ENCODE measurements around the gene DGKG. TPM values are rescaled to one million over a fixed set of nuclear protein-coding genes. Genes with fewer than 3 reads are reported as not detected.

DGKG gene
- total RNA-seq, 2 experiments from 2014 or later = 0.14 to 0.58 TPM

GRCh38 chr3:186182850-186183249 lies 179.2 kb downstream of the DGKG start:
- H3K27ac Mint-ChIP-seq = no peak overlapping the region
- no peaks in the 10 kb centered on the region for H3K27me3 Mint-ChIP-seq

GRCh38 chr3:186181901-186182300 lies 180.1 kb downstream of the DGKG start:
- H3K4me1 Mint-ChIP-seq = peaks cover 14% of the 10 kb centered on the region
- no peaks in the 10 kb centered on the region for H3K9me3 Mint-ChIP-seq
- H3K27ac Mint-ChIP-seq = no peak overlapping the region
- H3K36me3 Mint-ChIP-seq = no peaks in the 10 kb centered on the region
- no peak overlapping the region for H3K4me3 Mint-ChIP-seq
- no peak for DNase-seq
- H3K27me3 Mint-ChIP-seq = no peaks in the 10 kb centered on the region

More at GRCh38 chr3:186182850-186183249, 179.2 kb downstream of the DGKG start:
- no peak overlapping the region for H3K4me3 Mint-ChIP-seq
- peaks cover 14% of the 10 kb centered on the region for H3K4me1 Mint-ChIP-seq
- H3K36me3 Mint-ChIP-seq = no peaks in the 10 kb centered on the region
- DNase-seq = no peak
- H3K9me3 Mint-ChIP-seq = no peaks in the 10 kb centered on the region

GRCh38 chr3:186180891-186181481 lies 181.0 kb downstream of the DGKG start:
- Mint-ChIP-seq H3K36me3 (no peaks in the 10 kb centered on the region), H3K9me3 (no peaks in the 10 kb centered on the region), H3K4me3 (no peak overlapping the region), H3K27me3 (no peaks in the 10 kb centered on the region), H3K4me1 (peaks cover 12% of the 10 kb centered on the region), H3K27ac (no peak overlapping the region)
- no peak for DNase-seq

GRCh38 chr3:186180151-186180550 lies 181.9 kb downstream of the DGKG start:
- H3K27me3 Mint-ChIP-seq = no peaks in the 10 kb centered on the region
- DNase-seq = no peak
- no peaks in the 10 kb centered on the region for H3K9me3 Mint-ChIP-seq
- H3K36me3 Mint-ChIP-seq = no peaks in the 10 kb centered on the region
- H3K4me1 Mint-ChIP-seq = peaks cover 7% of the 10 kb centered on the region
- no peak overlapping the region for H3K27ac Mint-ChIP-seq
- H3K4me3 Mint-ChIP-seq = no peak overlapping the region

GRCh38 chr3:186178412-186178811 lies 183.6 kb downstream of the DGKG start:
- Mint-ChIP-seq H3K4me3 (no peak overlapping the region), H3K9me3 (no peaks in the 10 kb centered on the region), H3K27me3 (no peaks in the 10 kb centered on the region), H3K4me1 (no peaks in the 10 kb centered on the region), H3K36me3 (no peaks in the 10 kb centered on the region), H3K27ac (no peak overlapping the region)
- DNase-seq = no peak

GRCh38 chr3:186176373-186176990 lies 185.6 kb downstream of the DGKG start:
- H3K36me3 Mint-ChIP-seq = no peaks in the 10 kb centered on the region
- no peak overlapping the region for H3K4me3 Mint-ChIP-seq
- H3K9me3 Mint-ChIP-seq = no peaks in the 10 kb centered on the region
- no peak for DNase-seq
- H3K27ac Mint-ChIP-seq = no peak overlapping the region
- H3K4me1 Mint-ChIP-seq = no peaks in the 10 kb centered on the region
- H3K27me3 Mint-ChIP-seq = no peaks in the 10 kb centered on the region

GRCh38 chr3:186173224-186173815 lies 188.7 kb downstream of the DGKG start:
- no peak overlapping the region for H3K4me3 Mint-ChIP-seq
- H3K27me3 Mint-ChIP-seq = no peaks in the 10 kb centered on the region
- no peaks in the 10 kb centered on the region for H3K9me3 Mint-ChIP-seq
- no peaks in the 10 kb centered on the region for H3K36me3 Mint-ChIP-seq
- H3K4me1 Mint-ChIP-seq = peaks cover 3% of the 10 kb centered on the region
- H3K27ac Mint-ChIP-seq = no peak overlapping the region
- DNase-seq = no peak

GRCh38 chr3:186172353-186172752 lies 189.7 kb downstream of the DGKG start:
- Mint-ChIP-seq H3K27ac (no peak overlapping the region), H3K36me3 (no peaks in the 10 kb centered on the region), H3K27me3 (no peaks in the 10 kb centered on the region), H3K4me1 (peaks cover 3% of the 10 kb centered on the region), H3K4me3 (no peak overlapping the region), H3K9me3 (no peaks in the 10 kb centered on the region)
- no peak for DNase-seq

GRCh38 chr3:186171521-186171920 lies 190.5 kb downstream of the DGKG start:
- Mint-ChIP-seq H3K27ac (no peak overlapping the region), H3K4me1 (peaks cover 3% of the 10 kb centered on the region), H3K4me3 (no peak overlapping the region), H3K9me3 (no peaks in the 10 kb centered on the region), H3K27me3 (peaks cover 2% of the 10 kb centered on the region), H3K36me3 (no peaks in the 10 kb centered on the region)
- no peak for DNase-seq

GRCh38 chr3:186170516-186170915 lies 191.5 kb downstream of the DGKG start:
- Mint-ChIP-seq H3K27ac (no peak overlapping the region), H3K4me1 (peaks cover 3% of the 10 kb centered on the region), H3K27me3 (peaks cover 7% of the 10 kb centered on the region), H3K4me3 (no peak overlapping the region), H3K36me3 (no peaks in the 10 kb centered on the region), H3K9me3 (no peaks in the 10 kb centered on the region)
- no peak for DNase-seq

- Mint-ChIP-seq H3K27me3 (peaks cover 7% of the 10 kb centered on the region), H3K36me3 (no peaks in the 10 kb centered on the region), H3K27ac (no peak overlapping the region), H3K9me3 (no peaks in the 10 kb centered on the region), H3K4me1 (peaks cover 3% of the 10 kb centered on the region), H3K4me3 (no peak overlapping the region)
- no peak for DNase-seq
Measured at GRCh38 chr3:186169379-186169778, 192.7 kb downstream of the DGKG start.

- DNase-seq = no peak
- peaks cover 3% of the 10 kb centered on the region for H3K4me1 Mint-ChIP-seq
- peaks cover 10% of the 10 kb centered on the region for H3K27me3 Mint-ChIP-seq
- H3K27ac Mint-ChIP-seq = no peak overlapping the region
- H3K9me3 Mint-ChIP-seq = no peaks in the 10 kb centered on the region
- no peaks in the 10 kb centered on the region for H3K36me3 Mint-ChIP-seq
- no peak overlapping the region for H3K4me3 Mint-ChIP-seq
Measured at GRCh38 chr3:186168976-186169375, 193.1 kb downstream of the DGKG start.

- H3K27ac Mint-ChIP-seq = no peak overlapping the region
- DNase-seq = no peak
- peaks cover 15% of the 10 kb centered on the region for H3K27me3 Mint-ChIP-seq
- no peak overlapping the region for H3K4me3 Mint-ChIP-seq
- H3K4me1 Mint-ChIP-seq = peaks cover 3% of the 10 kb centered on the region
- no peaks in the 10 kb centered on the region for H3K36me3 Mint-ChIP-seq
- H3K9me3 Mint-ChIP-seq = no peaks in the 10 kb centered on the region
Measured at GRCh38 chr3:186167646-186168395, 194.2 kb downstream of the DGKG start.

- no peak overlapping the region for H3K4me3 Mint-ChIP-seq
- H3K9me3 Mint-ChIP-seq = no peaks in the 10 kb centered on the region
- peaks cover 3% of the 10 kb centered on the region for H3K4me1 Mint-ChIP-seq
- H3K27me3 Mint-ChIP-seq = peaks cover 15% of the 10 kb centered on the region
- H3K27ac Mint-ChIP-seq = no peak overlapping the region
- DNase-seq = no peak
- no peaks in the 10 kb centered on the region for H3K36me3 Mint-ChIP-seq
Measured at GRCh38 chr3:186166491-186167288, 195.3 kb downstream of the DGKG start.

- Mint-ChIP-seq H3K27me3 (peaks cover 19% of the 10 kb centered on the region), H3K27ac (no peak overlapping the region), H3K9me3 (no peaks in the 10 kb centered on the region), H3K36me3 (no peaks in the 10 kb centered on the region), H3K4me3 (no peak overlapping the region), H3K4me1 (peaks cover 3% of the 10 kb centered on the region)
- no peak for DNase-seq
Measured at GRCh38 chr3:186166036-186166435, 196.0 kb downstream of the DGKG start.
